Skin of body (tissue), 2 donors: Measurements from ENCODE around the gene UGT1A1. TPM values are rescaled to one million over a fixed set of nuclear protein-coding genes. Genes with fewer than 3 reads are reported as not detected.

Experiments used
- DNase-seq: peaks from one replicate; lab custom pipeline; 2025; lab: John Stamatoyannopoulos, UW
- total RNA-seq: library from RNA; depleted of rRNA; stranded (reverse); fragments of >200 nt; gene quantifications from one replicate; pipeline ENCODE4 v1.2.3, GENCODE V29; 2014

The UGT1A1 gene
- total RNA-seq, 1 donor from 2014 or later: 0.10 TPM

DNA sequence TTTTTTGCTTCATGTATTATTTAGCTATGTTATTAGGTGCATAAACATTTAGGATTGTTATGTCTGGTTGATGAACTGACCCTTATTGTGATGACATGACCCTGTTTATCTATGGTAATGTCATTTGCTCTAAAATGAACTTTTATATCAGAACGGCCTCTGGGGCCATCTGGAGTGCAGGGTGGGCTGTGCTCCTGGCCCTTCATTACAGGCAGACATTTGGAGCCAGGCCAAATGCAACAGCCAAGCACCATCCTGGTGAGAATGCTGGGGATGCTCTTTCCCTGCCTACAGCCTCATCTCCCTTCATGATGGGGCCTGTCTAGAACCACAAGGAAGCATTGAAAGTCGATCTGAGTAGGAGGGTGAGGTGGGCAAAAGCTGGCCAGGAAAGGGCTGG lies 56.3 kb downstream of the UGT1A1 start:
- DNase-seq: no peak

DNA sequence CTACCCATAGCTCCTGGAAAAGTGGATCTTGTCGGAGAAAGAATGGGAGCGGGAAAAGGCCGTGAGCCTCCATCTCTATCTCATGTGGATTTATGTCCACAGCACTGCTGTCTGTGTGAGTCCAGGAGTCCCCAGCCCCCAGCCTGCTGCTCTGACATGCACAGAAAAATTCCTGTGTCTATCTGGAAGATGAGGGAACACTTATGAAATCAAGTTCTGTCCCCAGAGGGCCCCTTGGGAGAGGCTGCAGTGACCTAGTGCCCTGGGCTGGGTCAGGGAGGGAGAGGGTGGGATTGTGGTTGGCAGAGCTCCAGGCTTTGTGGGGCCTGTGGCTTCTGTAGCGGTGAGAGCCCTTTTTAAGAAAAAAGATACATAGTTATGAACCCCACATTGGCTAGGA lies 56.7 kb downstream of the UGT1A1 start:
- DNase-seq: no peak

- DNase-seq: no peak
Measured at GRCh38 chr2:233817361-233817911, 57.4 kb downstream of the UGT1A1 start.

GRCh38 chr2:233817995-233818638 lies 58.0 kb downstream of the UGT1A1 start:
- no peak for DNase-seq

GRCh38 chr2:233818639-233819621 lies 58.9 kb downstream of the UGT1A1 start:
- no peak for DNase-seq

DNA sequence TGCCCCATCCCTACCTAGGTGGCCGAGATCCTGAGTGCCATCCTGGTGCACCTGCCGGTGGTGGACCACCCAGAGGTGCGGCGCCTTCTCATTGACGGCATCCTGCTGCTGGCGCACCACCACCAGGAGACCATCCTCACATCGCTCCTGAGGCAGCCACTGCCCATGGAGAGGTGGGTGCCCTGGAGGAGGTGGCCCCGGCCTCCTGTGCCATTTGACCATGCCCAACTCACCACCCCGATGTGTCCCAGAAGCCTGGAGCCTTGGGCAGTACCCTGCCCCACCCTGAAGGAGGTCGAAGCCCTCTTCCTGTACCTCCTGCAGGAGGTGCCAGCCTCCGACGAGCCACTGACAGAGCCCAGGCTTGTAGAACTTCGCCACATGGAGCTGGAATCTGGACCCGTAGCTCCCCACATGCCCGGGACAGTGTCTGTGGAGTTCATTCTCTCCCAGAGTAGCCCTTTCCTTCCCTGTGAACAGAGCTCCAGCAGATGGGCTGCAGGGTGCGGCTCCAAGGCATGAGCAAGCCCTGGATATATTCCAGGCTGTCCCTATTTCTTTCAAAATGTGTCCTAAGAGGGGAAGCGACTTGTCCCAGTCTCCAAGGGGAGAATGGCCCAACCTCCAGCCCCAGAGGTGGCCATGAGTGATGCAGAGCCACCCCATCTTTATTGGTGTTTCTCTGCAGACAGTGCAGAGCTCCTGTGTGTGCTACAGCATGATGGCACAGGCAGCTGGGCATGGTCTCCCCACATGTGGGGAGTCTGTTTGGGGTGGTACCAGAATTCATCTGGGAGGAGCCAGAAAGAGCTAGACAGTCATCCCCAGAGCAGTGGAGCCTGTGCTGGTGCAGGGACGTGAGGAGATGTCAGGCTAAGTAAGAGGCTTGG lies 60.1 kb downstream of the UGT1A1 start:
- DNase-seq: no peak

- no peak for DNase-seq
Measured at GRCh38 chr2:233820774-233821105, 60.7 kb downstream of the UGT1A1 start.

DNA sequence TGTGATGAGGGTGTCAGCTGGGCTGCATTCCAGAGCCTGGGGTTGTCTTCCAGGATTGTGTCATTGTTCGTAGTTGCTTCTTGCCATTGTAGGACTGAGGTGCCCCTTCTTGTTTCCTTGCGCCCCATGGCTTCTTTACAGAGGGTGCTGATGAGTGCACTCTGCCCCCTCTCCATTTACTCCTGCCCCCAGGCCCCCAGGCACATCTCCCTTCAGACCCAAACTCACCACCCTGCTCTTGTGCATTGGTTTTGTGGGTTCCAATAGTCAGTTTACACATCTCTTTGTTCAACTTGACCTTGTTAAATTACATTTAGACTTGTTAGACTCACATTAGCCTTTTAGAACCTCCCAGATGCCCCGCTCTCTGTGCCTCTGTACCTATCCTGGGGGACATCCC lies 61.1 kb downstream of the UGT1A1 start:
- no peak for DNase-seq

- no peak for DNase-seq
Measured at GRCh38 chr2:233821709-233822100, 61.6 kb downstream of the UGT1A1 start.

- no peak for DNase-seq
Measured at GRCh38 chr2:233822101-233822771, 62.2 kb downstream of the UGT1A1 start.

Other genes with a start within 250 kb of the UGT1A1 start
- 32.1 TPM for gene USP40, start 193.5 kb upstream of the UGT1A1 start, total RNA-seq
- gene UGT1A8, start 142.6 kb upstream of the UGT1A1 start, total RNA-seq: not detected
- gene UGT1A10, start 123.8 kb upstream of the UGT1A1 start, total RNA-seq: not detected
- not detected for gene UGT1A9, start 88.4 kb upstream of the UGT1A1 start, total RNA-seq
- gene UGT1A7, start 78.4 kb upstream of the UGT1A1 start, total RNA-seq: 0.30 TPM
- gene UGT1A6, start 67.4 kb upstream of the UGT1A1 start, total RNA-seq: 3.0 TPM
- not detected for gene UGT1A5, start 47.4 kb upstream of the UGT1A1 start, total RNA-seq
- not detected for gene UGT1A4, start 41.5 kb upstream of the UGT1A1 start, total RNA-seq
- not detected for gene UGT1A3, start 31.2 kb upstream of the UGT1A1 start, total RNA-seq
- 0.49 TPM for gene MROH2A, start 18.1 kb downstream of the UGT1A1 start, total RNA-seq
- gene HJURP, start 94.3 kb downstream of the UGT1A1 start, total RNA-seq: 6.6 TPM
- gene TRPM8, start 157.1 kb downstream of the UGT1A1 start, total RNA-seq: 0.10 TPM